Suprapubic skin (tissue), 3 donors: Measurements from ENCODE around the gene MATCAP1.

Experiments
- EP300 ChIP-seq: sonication (generic); formaldehyde crosslinking; IDR thresholded peaks from one replicate; pipeline ENCODE4 v1.6.1; 2017; ENCODE audit warnings: antibody characterized with exemption
- POLR2A ChIP-seq, 2 donors: fragments of 450-650 bp; IDR thresholded peaks; one replicate each; pipeline ENCODE4 v1.6.1; 2017; ENCODE audit warnings: antibody characterized with exemption in 2 of 2, mild to moderate bottlenecking in 2 of 2, moderate library complexity in 2 of 2
- TF ChIP-seq, protein P1 (sequence below), 2 donors: fragments of 200-600 bp in 1 of 2; fragments of 450-650 bp in 1 of 2; sonication (generic) in 1 of 2; IDR thresholded peaks; one replicate each; pipeline ENCODE4 v1.5.1; 2016 to 2019; ENCODE audit warnings: antibody characterized with exemption in 2 of 2, mild to moderate bottlenecking in 1 of 2, moderate library complexity in 1 of 2

DNA sequence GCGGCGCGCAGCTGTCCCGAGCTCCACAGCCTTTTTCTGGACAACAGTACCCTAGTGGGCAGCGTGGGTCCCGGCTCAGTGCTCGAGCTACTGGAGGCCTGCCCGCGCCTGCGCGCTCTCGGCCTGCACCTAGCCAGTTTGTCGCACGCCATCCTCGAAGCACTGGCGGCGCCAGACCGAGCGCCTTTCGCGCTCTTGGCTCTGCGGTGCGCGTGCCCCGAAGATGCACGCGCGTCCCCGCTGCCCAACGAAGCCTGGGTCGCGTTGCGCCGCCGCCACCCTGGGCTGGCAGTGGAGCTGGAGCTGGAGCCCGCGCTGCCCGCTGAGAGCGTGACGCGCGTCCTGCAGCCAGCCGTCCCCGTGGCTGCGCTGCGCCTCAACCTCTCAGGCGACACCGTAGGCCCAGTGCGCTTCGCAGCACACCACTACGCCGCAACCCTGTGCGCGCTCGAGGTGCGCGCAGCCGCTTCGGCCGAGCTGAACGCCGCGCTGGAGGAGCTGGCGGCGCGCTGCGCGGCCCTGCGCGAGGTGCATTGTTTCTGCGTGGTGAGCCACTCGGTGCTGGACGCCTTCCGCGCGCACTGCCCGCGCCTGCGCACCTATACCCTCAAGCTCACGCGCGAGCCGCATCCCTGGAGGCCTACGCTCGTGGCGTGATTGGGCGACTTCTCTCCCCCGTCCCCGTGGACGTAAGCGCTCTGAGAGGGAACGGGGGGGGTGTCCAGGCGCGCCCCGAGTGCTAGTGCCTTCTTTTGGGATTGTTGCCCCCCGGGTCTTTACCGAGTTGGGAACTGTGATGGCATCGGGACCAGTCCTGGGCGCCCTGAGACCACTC lies 20.4 kb downstream of the MATCAP1 start:
- TF ChIP-seq, protein P1, sequence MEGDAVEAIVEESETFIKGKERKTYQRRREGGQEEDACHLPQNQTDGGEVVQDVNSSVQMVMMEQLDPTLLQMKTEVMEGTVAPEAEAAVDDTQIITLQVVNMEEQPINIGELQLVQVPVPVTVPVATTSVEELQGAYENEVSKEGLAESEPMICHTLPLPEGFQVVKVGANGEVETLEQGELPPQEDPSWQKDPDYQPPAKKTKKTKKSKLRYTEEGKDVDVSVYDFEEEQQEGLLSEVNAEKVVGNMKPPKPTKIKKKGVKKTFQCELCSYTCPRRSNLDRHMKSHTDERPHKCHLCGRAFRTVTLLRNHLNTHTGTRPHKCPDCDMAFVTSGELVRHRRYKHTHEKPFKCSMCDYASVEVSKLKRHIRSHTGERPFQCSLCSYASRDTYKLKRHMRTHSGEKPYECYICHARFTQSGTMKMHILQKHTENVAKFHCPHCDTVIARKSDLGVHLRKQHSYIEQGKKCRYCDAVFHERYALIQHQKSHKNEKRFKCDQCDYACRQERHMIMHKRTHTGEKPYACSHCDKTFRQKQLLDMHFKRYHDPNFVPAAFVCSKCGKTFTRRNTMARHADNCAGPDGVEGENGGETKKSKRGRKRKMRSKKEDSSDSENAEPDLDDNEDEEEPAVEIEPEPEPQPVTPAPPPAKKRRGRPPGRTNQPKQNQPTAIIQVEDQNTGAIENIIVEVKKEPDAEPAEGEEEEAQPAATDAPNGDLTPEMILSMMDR (IDR thresholded peaks at IDR 0.05): no peak
- TF ChIP-seq POLR2A (IDR thresholded peaks at IDR 0.05): no peak
- no peak for TF ChIP-seq EP300
